MM.1S (cell line): Measurements from ENCODE around the gene FRAS1.

ENCODE experiments used
- DNase-seq: peaks from one replicate; pipeline ENCODE4 v3.0.0-alpha.2; 2015
- H2AFZ ChIP-seq: fragments of 300-600 bp; sonication (generic); 2 replicates; pipeline ENCODE4 v1.6.0; 2016; ENCODE audit warnings: antibody characterized with exemption, low read length
- H3F3A ChIP-seq: fragments of 300-600 bp; sonication (generic); 2 replicates; pipeline ENCODE4 v1.6.1; 2016; ENCODE audit warnings: mild to moderate bottlenecking, antibody characterized with exemption, low read length, moderate library complexity, mixed read lengths; ENCODE audit not compliant: insufficient read depth
- H3K27ac ChIP-seq: fragments of 300-600 bp; sonication (generic); 2 replicates; pipeline ENCODE4 v1.5.1; 2016; ENCODE audit warnings: mild to moderate bottlenecking, low read length
- H3K27me3 ChIP-seq: fragments of 300-600 bp; sonication (generic); replicated peaks from 2 replicates; pipeline ENCODE4 v1.6.0; 2016; ENCODE audit warnings: low read length; ENCODE audit not compliant: insufficient read depth
- H3K36me3 ChIP-seq: fragments of 300-600 bp; sonication (generic); replicated peaks from 2 replicates; pipeline ENCODE4 v1.6.1; 2016; ENCODE audit warnings: mild to moderate bottlenecking, low read length, mixed read lengths; ENCODE audit not compliant: insufficient read depth
- H3K4me1 ChIP-seq: fragments of 300-600 bp; sonication (generic); 2 replicates; pipeline ENCODE4 v1.6.1; 2016; ENCODE audit warnings: low read length, mixed read lengths
- H3K4me2 ChIP-seq: fragments of 300-600 bp; sonication (generic); 2 replicates; pipeline ENCODE4 v1.6.0; 2016; ENCODE audit warnings: low read depth, low read length
- H3K4me3 ChIP-seq: fragments of 300-600 bp; sonication (generic); 2 replicates; pipeline ENCODE4 v1.5.1; 2016; ENCODE audit warnings: low read length, mixed read lengths
- H3K79me2 ChIP-seq: fragments of 300-600 bp; sonication (generic); 2 replicates; pipeline ENCODE4 v1.6.1; 2016; ENCODE audit warnings: mixed run types, low read length, mixed read lengths
- H3K9ac ChIP-seq: fragments of 300-600 bp; sonication (generic); 2 replicates; pipeline ENCODE4 v1.6.1; 2016; ENCODE audit warnings: low read length, mixed read lengths
- H3K9me2 ChIP-seq: fragments of 300-600 bp; sonication (generic); replicated peaks from 2 replicates; pipeline ENCODE4 v1.6.1; 2016; ENCODE audit warnings: mild to moderate bottlenecking, low read length, mixed read lengths; ENCODE audit not compliant: insufficient read depth
- H3K9me3 ChIP-seq: fragments of 300-600 bp; sonication (generic); replicated peaks from 2 replicates; pipeline ENCODE4 v1.6.1; 2016; ENCODE audit warnings: mild to moderate bottlenecking, low read length, mixed read lengths; ENCODE audit not compliant: insufficient read depth
- H4K20me1 ChIP-seq: fragments of 300-600 bp; sonication (generic); 2 replicates; pipeline ENCODE4 v1.6.1; 2016; ENCODE audit warnings: mild to moderate bottlenecking, low read length, moderate library complexity, mixed read lengths; ENCODE audit not compliant: insufficient read depth
- CTCF ChIP-seq: fragments of 300-600 bp; sonication (generic); IDR thresholded peaks from 2 replicates; pipeline ENCODE4 v1.5.1; 2016; ENCODE audit warnings: antibody characterized with exemption, low read length, mixed read lengths
- EZH2 ChIP-seq: fragments of 300-600 bp; sonication (generic); optimal IDR thresholded peaks from 2 replicates; pipeline ENCODE3; 2017; ENCODE audit warnings: low read depth, mild to moderate bottlenecking, antibody characterized with exemption, low read length, mixed read lengths
- EZH2phosphoT487 ChIP-seq: fragments of 300-600 bp; sonication (generic); IDR thresholded peaks from 2 replicates; pipeline ENCODE4 v1.6.1; 2018; ENCODE audit warnings: antibody characterized with exemption, low read length

FRAS1 gene

GRCh38 chr4:78186597-78187543 lies 129.7 kb downstream of the FRAS1 start:
- Histone ChIP-seq H3K4me3 (no peak overlapping the region), H3F3A (no peaks in the 10 kb centered on the region), H3K9ac (no peak overlapping the region), H3K4me2 (no peak overlapping the region), H3K36me3 (no peaks in the 10 kb centered on the region), H3K9me2 (no peaks in the 10 kb centered on the region), H2AFZ (no peak overlapping the region), H3K27ac (no peak overlapping the region), H3K4me1 (no peaks in the 10 kb centered on the region), H3K79me2 (no peaks in the 10 kb centered on the region), H4K20me1 (no peaks in the 10 kb centered on the region), H3K27me3 (no peaks in the 10 kb centered on the region), H3K9me3 (no peaks in the 10 kb centered on the region)
- no peak for TF ChIP-seq CTCF
- TF ChIP-seq EZH2phosphoT487 = no peak
- TF ChIP-seq EZH2 = no peak
- no peak for DNase-seq

- Histone ChIP-seq H3K9me2 (no peaks in the 10 kb centered on the region), H3F3A (no peaks in the 10 kb centered on the region), H3K79me2 (no peaks in the 10 kb centered on the region), H3K9me3 (no peaks in the 10 kb centered on the region), H3K27me3 (no peaks in the 10 kb centered on the region), H3K9ac (no peak overlapping the region), H3K4me2 (no peak overlapping the region), H3K4me1 (no peaks in the 10 kb centered on the region), H3K27ac (no peak overlapping the region), H3K36me3 (no peaks in the 10 kb centered on the region), H4K20me1 (no peaks in the 10 kb centered on the region), H2AFZ (no peak overlapping the region), H3K4me3 (no peak overlapping the region)
- no peak for TF ChIP-seq CTCF
- TF ChIP-seq EZH2 = no peak
- TF ChIP-seq EZH2phosphoT487 = no peak
- no peak for DNase-seq
Measured at GRCh38 chr4:78190068-78190467, 132.9 kb downstream of the FRAS1 start.

- Histone ChIP-seq H2AFZ (no peak overlapping the region), H3K4me1 (no peaks in the 10 kb centered on the region), H3K9me2 (no peaks in the 10 kb centered on the region), H3K27me3 (no peaks in the 10 kb centered on the region), H3K4me3 (no peak overlapping the region), H3K36me3 (no peaks in the 10 kb centered on the region), H3K9ac (no peak overlapping the region), H3K9me3 (no peaks in the 10 kb centered on the region), H3K4me2 (no peak overlapping the region), H3F3A (no peaks in the 10 kb centered on the region), H3K27ac (no peak overlapping the region), H4K20me1 (no peaks in the 10 kb centered on the region), H3K79me2 (no peaks in the 10 kb centered on the region)
- no peak for DNase-seq
- no peak for TF ChIP-seq EZH2
- TF ChIP-seq CTCF = no peak
- TF ChIP-seq EZH2phosphoT487 = no peak
Measured at GRCh38 chr4:78190595-78190994, 133.5 kb downstream of the FRAS1 start.
